Measurements from ENCODE around the gene TRIM61.
"Not testable (repeated sequence)": the region's sequence is repeated elsewhere in the genome, so short reads cannot be mapped to it uniquely, and the experiment has no call there.

GRCh38 chr4:164959421-164959820, 18.0 kb downstream of the TRIM61 start:
- not testable (repeated sequence) for TF ChIP-seq SPI1 (IDR thresholded peaks at IDR 0.05; ENCODE audit: borderline replicate concordance, low read depth, low read length); ZFP36 (IDR thresholded peaks at IDR 0.05; ENCODE audit: low read depth, low read length, partially characterized antibody); ZNF766 (CRISPR knock-in tag; conservative IDR thresholded peaks at IDR 0.05); MYC (IDR thresholded peaks at IDR 0.05; ENCODE audit: low read depth, low read length); MYC (CRISPR knock-in tag; IDR thresholded peaks at IDR 0.05; ENCODE audit: borderline replicate concordance, low read depth); TGIF2 (CRISPR knock-in tag; IDR thresholded peaks at IDR 0.05)

Measured in K562 (cell line).